GM19099 (cell line): ENCODE measurements around the gene XRCC5.

Experiments used
- POLR2A ChIP-seq: IDR thresholded peaks from 3 replicates; pipeline ENCODE4 v1.6.1; 2011; ENCODE audit warnings: low read depth; ENCODE audit not compliant: insufficient read length; ENCODE audit errors: extremely low read depth

XRCC5 gene

DNA sequence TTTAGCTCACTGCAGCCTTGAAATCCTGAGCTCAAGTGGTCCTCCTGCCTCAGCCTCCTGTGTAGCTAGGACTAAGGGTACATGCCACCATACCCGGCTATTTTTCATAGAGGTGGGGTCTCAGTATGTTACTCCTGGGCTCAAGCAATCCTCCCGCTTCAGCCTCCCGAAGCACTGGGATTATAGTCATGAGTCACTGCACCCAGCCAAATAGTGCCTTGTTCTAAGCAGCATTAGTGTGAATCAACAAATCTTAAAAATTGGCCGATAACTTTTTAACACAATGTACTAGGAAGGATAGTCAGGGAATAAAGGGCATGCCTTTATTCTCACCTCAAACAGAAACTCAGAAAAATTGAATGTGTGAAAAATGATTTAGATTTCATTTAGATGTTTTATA, 51.6 kb downstream of the XRCC5 start:
- no peak for TF ChIP-seq POLR2A

DNA sequence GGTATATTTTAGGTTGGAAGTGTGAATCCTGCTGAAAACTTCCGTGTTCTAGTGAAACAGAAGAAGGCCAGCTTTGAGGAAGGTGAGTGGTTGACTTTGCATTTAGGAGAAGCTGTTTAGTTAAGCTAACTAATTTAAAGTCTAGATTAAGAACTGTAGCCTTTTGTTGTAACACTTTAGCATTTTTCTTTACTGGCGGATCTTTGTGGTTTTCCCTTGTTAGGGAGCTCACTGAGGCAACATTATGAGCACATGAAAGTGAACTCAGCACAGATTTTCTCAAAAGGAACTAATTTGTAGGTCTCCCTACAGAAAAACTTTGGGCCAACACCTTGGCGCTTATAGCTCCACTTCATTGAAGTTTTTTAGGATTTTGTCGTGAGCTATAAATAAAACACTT, 52.8 kb downstream of the XRCC5 start:
- TF ChIP-seq POLR2A, result no peak

DNA sequence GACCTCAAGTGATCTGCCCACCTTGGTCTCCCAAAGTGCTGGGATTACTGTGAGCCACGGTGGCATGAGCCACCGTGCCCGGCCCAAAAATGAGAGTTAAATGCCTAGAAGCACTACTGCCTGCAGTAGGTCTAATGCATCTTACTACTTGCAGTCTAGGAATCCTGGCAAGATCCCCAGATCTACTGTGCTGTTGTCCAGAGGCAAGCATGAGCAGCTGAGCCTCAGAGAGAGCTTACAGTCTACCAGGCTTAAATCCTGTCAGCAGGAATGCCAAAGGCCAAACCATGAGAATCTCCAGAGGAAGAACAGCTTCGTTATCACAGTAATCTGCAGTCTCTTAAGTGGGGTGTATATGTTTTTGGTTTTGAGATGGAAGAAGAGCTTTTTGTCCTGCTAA, 54.4 kb downstream of the XRCC5 start:
- no peak for TF ChIP-seq POLR2A

DNA sequence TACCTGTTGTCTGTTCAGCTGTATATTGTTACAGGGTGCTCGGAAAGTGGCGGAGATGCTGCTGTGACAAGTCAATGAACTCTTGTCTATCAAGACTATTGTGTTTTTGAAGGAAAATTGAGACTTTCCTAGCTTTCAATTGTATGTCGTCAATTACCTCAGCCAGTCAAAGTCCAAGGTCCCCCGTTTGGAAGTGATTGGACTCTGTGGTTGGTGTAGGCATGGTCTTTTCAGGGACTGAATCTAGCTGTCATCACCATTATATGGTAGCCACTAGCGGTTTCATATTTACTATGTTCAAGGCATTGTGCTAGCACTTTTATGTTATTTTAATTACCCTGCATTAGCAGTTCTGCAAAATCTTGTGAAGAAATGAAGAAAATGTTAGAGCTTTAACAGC, 54.9 kb downstream of the XRCC5 start:
- TF ChIP-seq POLR2A, result no peak

DNA sequence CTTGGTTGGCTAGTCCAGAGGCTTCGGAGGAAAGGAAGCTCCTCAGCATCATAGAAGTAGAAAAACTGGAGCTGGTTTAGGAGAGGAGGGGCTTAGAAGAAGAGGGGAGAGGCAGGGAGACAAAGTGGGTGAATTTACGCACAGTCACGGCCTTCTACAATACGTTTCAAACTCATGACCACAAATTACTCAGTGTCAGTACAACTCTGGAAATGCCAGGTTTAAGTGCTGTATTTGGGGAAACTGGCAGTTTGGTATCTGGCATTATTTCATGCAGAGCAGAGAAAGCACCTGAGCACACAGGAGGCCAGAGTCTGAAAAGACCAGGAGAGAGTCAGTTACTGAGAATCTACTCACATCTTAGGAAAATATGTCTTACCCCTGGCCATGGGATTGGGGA, 55.4 kb downstream of the XRCC5 start:
- no peak for TF ChIP-seq POLR2A

DNA sequence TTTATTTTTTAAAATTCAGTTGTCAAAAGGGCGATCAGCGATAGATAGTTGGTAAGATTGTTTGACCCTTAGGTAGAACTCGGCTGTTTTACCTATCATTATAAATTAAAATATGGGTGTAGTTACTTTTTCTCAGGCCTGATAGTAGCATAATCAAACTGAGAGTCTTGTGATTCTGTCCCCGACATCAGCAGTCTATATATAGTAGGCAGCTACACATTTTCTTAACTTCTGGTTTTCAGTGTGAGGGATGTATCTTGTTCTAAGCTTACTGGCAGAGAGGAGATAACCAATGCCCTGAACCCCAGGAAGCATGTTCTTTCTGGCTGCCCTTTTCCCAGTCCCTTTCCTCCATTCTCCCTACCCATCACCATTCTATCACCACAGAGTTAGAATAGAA, 56.6 kb downstream of the XRCC5 start:
- no peak for TF ChIP-seq POLR2A

DNA sequence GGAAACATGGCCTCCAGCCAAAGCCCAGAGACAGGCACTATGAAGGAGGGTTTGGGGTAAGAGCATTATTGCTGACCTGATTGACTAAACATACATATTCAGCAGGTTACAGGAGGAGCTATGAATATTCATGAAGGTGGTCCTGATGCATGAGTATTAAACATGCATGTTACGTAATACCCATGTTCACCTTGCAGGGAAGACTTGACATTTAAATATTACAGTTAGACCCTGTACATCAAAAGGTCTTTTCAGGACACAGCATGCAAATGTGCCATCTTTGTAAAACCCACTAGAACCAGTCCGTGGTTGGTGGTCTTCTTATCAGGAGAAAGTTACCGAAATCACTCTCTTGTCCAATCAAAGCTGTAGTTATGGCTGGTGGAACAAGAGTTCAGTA, 59.9 kb downstream of the XRCC5 start:
- no peak for TF ChIP-seq POLR2A

DNA sequence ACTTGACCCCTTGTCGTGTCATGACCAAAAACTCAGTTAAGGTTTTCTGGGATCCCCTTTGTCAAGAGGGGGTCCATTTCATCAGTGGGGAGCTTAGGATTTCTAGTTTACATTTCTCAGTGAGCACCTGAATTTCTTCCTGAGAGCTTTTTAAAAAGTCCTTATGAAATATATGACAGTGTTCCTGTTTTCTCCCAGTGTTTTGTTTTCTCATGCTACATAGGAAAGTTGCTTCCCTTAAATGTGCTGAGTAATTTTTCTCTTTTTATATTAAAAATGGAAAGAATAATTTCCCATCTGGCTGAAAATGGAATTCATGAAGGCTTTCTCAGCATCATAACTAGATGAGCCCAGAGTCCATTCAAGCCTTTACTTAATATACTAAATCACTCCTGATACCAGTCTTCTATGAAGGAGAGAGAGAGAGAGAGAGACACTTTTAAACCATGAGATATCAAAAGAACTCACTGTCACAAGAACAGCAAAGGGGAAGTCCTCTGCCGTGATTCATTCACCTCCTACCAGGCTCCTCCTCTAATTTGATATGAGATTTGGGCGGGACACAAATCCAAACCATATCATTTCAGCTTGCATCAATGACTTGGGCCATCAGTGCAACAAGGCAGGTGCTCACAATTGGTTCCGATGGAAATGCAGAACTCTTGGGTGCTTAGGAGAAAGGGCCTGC, 61.1 kb downstream of the XRCC5 start:
- no peak for TF ChIP-seq POLR2A

DNA sequence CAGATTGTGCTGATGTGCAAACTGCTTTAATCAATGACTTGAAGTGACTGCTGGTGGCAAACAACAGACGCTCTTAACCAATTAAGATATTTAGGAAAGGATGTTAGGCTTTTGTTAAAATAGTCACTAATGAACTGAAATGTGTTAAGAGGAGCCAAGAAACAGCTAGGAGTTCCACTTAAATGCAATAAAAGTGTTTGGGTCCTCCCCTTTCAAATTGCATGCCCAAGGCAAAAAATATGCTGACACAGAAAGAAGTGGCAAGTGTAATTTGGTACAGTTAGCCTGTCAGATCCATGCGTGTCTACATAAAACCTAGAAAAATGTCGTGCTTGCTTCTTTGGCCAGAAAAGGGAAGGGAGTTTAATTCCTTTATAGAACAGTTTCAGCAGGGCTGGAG, 61.9 kb downstream of the XRCC5 start:
- no peak for TF ChIP-seq POLR2A

DNA sequence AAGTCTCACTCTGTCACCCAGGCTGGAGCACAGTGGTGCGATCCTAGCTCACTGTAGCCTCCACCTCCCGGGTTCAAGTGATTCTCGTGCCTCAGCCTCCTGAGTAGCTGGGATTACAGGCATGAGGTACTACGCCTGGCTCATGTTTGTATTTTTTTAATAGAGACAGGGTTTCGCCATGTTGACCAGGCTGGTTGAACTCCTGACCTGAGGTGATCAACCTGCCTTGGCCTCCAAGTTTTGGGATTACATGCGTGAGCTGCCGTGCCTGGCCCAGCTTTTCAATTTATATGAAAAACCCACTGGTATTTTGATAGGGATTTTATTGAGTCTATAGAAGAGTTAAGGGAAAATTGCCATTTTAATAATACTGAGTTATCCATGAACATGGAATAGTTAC, 63.3 kb downstream of the XRCC5 start:
- no peak for TF ChIP-seq POLR2A

DNA sequence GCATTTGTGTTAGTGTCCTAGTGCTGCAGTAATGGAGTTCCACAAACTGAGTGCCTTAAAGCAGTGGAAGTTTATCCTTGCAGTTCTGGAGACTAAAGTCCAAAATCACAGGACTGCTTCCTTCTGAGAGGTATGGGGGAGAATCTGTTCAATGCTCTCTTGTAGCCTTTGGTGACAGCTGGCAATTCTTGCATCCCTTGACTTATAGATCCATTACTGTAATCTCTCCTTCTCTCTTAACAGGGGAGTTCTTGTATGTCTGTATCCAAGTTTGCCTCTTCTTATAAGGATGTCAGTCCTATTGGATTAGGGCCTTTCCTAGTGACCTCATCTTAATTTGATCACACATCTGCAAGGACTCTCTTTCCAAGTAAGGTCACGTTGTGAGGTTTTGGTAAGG, 69.9 kb downstream of the XRCC5 start:
- TF ChIP-seq POLR2A, result no peak

DNA sequence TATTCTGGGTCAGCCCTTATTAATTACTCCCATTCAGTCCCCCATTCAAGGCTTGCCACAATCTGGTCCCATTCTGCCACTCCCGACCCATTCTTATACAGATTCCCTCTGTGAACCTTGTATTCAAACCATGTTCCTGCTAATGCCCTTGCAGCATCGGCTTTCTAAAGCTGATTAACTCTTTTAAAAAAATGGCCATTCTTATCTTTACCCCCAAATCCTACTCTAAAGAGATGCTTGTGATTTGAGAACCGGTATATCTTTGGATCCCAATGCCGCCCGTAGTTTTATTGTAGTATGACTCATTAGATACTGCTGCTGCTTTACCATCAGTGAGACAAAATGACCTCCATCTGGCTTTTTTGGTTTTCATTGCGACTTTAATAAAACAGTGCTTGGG, 72.2 kb downstream of the XRCC5 start:
- no peak for TF ChIP-seq POLR2A

DNA sequence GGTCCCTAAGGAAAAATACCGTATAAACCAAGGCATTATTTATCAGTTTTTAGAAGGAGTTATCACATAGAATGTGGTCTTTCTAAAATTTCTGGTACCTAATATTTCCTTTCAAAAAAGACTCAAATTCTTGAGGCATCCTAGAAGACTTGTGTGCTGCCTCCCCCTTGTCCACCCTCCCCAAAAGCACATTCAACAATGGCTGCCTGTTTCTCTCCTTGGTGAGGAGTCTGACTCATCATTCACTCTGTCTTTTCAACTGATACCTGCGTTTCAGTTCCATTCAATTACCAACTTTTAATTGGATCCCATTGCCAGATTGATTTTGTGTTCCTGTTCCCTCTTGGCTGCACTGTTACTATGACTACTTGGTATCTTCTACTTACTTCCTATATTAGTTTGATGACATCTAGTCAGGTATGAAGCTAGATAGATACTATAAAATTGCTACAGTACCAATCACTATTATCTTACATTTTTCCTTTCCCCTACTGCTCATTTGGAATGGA, 72.9 kb downstream of the XRCC5 start:
- TF ChIP-seq POLR2A, result no peak

DNA sequence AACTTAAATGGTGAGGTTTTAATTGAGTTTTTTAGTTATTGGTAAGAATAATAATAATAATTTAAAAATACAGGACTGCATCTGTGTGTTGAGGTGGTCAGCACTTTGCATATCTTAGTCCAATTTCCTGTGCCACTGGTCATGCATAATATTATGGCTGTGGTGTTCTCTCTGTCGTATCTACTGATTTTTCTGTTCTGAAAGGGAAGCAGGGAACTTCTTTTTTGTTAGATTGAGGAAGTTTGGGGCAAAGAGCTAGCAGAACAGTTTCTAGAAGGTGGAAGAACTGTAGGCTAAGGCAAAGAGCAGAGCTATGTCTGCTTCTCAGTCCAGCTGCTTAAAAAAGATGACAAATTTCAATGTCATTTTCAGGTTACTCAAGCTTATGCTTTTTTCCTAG, 74.3 kb downstream of the XRCC5 start:
- no peak for TF ChIP-seq POLR2A

DNA sequence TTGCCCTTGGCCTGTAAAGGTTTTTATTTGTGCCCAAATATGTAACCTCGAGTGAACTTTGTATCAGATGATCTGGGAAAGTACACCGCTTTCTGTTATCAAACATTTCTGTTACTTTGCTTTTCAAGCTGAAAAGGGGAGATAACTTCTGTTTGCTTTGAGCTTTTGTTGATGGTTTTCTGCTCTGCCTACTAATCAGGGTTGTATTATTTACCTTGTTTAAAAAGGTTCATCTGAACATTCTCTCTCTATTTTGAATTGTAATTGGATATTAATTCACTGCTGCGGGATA, 79.4 kb downstream of the XRCC5 start:
- TF ChIP-seq POLR2A, result no peak

DNA sequence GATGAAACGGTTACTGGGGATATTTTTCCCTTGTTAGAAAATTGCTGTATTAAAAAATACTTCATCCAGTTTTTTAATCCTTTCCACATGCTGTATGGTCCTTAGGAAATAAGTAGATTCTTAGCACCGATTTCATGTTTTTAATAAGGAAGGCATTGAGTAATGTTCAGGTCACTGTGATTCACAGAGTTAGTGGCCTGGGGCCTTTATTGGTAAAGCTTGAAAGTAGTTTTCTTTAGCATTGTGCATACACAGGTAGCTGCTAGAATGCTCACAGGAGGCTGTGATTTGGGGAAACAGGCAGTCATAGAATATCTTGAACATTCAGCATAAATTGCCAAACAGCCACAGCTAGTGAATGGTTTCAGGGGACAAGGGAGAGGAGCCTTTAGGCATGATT, 79.8 kb downstream of the XRCC5 start:
- TF ChIP-seq POLR2A, result no peak

DNA sequence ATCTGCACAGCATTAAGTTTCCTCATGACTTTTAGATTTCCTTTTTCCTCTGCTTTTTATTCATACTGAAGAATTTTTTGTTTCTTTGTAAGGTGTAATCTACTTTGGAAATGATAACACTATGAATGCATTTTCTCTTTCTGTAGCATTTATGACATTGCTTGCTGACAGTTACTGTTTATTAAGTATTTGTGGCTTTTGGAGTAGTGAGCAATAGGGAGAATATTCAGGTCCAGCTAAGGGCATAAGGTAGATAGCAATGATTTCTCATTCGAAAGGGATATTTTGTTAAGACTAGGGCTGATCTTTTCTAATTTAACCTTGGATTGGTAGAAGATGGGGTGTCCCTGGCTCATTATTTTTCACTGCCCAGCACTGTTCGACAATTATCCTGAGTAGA, 80.3 kb downstream of the XRCC5 start:
- no peak for TF ChIP-seq POLR2A
